GM19099 (cell line): ENCODE measurements around the gene SPTBN1.

Experiments used
- POLR2A ChIP-seq: IDR thresholded peaks from 3 replicates; pipeline ENCODE4 v1.6.1; 2011; ENCODE audit warnings: low read depth; ENCODE audit not compliant: insufficient read length; ENCODE audit errors: extremely low read depth

SPTBN1 gene

GRCh38 chr2:54704238-54704637, 248.1 kb downstream of the SPTBN1 start:
- no peak for TF ChIP-seq POLR2A

GRCh38 chr2:54704688-54705605, 248.8 kb downstream of the SPTBN1 start:
- TF ChIP-seq POLR2A, result no peak

- TF ChIP-seq POLR2A, result no peak
Observed at GRCh38 chr2:54706622-54707021, 250.5 kb downstream of the SPTBN1 start.

- no peak for TF ChIP-seq POLR2A
Observed at GRCh38 chr2:54708584-54709335, 252.6 kb downstream of the SPTBN1 start.

- no peak for TF ChIP-seq POLR2A
Observed at GRCh38 chr2:54709336-54709809, 253.2 kb downstream of the SPTBN1 start.

- no peak for TF ChIP-seq POLR2A
Observed at GRCh38 chr2:54710216-54710615, 254.1 kb downstream of the SPTBN1 start.

GRCh38 chr2:54712516-54712915, 256.4 kb downstream of the SPTBN1 start:
- no peak for TF ChIP-seq POLR2A

GRCh38 chr2:54714996-54715395, 258.9 kb downstream of the SPTBN1 start:
- no peak for TF ChIP-seq POLR2A

GRCh38 chr2:54716375-54716774, 260.2 kb downstream of the SPTBN1 start:
- no peak for TF ChIP-seq POLR2A

GRCh38 chr2:54720563-54720962, 264.4 kb downstream of the SPTBN1 start:
- TF ChIP-seq POLR2A, result no peak
